Neural cell (in vitro differentiated cells): Measurements from ENCODE around the gene WWC1.

Source experiments
- EP300 ChIP-seq: fragments of 450-650 bp; conservative IDR thresholded peaks from 2 replicates; pipeline ENCODE4 v1.6.1; 2014; ENCODE audit warnings: antibody characterized with exemption, mild to moderate bottlenecking, moderate library complexity; ENCODE audit not compliant: poor library complexity, severe bottlenecking
- EZH2 ChIP-seq: fragments of 200-600, 300-800 bp; shearing (Covaris generic), sonication (generic); IDR thresholded peaks from 2 replicates; pipeline ENCODE4 v1.6.1; 2014; ENCODE audit warnings: antibody characterized with exemption, low read length, borderline replicate concordance, mild to moderate bottlenecking; ENCODE audit not compliant: insufficient read depth, poor library complexity, severe bottlenecking
- SMC3 ChIP-seq: fragments of 450-650 bp; conservative IDR thresholded peaks from 2 replicates; pipeline ENCODE4 v1.6.1; 2014; ENCODE audit warnings: antibody characterized with exemption, mild to moderate bottlenecking, moderate library complexity; ENCODE audit not compliant: poor library complexity
- TF ChIP-seq, protein P1 (sequence below): fragments of 450-650 bp; IDR thresholded peaks from 2 replicates; pipeline ENCODE4 v1.5.1; 2014; ENCODE audit warnings: antibody characterized with exemption, mild to moderate bottlenecking, moderate library complexity; ENCODE audit not compliant: poor library complexity, severe bottlenecking
- TF ChIP-seq, protein P2 (sequence below): IDR thresholded peaks from 2 replicates; pipeline ENCODE4 v1.6.1; 2012; ENCODE audit warnings: borderline replicate concordance

DNA sequence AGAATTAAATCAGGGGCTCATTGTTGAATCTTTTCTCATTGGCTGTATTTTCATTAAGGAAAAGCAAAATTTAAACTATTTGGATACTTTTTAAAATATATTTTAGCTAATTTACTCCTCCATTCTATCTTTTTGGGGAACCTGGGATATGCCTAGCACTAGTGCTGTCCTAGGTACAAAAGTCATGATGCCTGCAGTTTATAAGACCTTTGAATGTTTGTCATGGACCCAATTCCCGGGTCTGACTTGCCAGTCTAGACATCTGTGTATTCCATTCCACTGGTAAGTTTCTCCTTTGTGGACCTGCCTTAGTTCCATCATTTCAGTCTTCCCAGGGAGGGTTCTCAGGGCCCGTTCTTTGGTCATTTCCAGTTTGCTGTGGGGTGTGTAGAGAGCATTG, 63.0 kb downstream of the WWC1 start:
- TF ChIP-seq, protein P1, sequence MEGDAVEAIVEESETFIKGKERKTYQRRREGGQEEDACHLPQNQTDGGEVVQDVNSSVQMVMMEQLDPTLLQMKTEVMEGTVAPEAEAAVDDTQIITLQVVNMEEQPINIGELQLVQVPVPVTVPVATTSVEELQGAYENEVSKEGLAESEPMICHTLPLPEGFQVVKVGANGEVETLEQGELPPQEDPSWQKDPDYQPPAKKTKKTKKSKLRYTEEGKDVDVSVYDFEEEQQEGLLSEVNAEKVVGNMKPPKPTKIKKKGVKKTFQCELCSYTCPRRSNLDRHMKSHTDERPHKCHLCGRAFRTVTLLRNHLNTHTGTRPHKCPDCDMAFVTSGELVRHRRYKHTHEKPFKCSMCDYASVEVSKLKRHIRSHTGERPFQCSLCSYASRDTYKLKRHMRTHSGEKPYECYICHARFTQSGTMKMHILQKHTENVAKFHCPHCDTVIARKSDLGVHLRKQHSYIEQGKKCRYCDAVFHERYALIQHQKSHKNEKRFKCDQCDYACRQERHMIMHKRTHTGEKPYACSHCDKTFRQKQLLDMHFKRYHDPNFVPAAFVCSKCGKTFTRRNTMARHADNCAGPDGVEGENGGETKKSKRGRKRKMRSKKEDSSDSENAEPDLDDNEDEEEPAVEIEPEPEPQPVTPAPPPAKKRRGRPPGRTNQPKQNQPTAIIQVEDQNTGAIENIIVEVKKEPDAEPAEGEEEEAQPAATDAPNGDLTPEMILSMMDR = no peak
- TF ChIP-seq SMC3 (no peak), EZH2 (no peak), EP300 (no peak)
- TF ChIP-seq, protein P2, sequence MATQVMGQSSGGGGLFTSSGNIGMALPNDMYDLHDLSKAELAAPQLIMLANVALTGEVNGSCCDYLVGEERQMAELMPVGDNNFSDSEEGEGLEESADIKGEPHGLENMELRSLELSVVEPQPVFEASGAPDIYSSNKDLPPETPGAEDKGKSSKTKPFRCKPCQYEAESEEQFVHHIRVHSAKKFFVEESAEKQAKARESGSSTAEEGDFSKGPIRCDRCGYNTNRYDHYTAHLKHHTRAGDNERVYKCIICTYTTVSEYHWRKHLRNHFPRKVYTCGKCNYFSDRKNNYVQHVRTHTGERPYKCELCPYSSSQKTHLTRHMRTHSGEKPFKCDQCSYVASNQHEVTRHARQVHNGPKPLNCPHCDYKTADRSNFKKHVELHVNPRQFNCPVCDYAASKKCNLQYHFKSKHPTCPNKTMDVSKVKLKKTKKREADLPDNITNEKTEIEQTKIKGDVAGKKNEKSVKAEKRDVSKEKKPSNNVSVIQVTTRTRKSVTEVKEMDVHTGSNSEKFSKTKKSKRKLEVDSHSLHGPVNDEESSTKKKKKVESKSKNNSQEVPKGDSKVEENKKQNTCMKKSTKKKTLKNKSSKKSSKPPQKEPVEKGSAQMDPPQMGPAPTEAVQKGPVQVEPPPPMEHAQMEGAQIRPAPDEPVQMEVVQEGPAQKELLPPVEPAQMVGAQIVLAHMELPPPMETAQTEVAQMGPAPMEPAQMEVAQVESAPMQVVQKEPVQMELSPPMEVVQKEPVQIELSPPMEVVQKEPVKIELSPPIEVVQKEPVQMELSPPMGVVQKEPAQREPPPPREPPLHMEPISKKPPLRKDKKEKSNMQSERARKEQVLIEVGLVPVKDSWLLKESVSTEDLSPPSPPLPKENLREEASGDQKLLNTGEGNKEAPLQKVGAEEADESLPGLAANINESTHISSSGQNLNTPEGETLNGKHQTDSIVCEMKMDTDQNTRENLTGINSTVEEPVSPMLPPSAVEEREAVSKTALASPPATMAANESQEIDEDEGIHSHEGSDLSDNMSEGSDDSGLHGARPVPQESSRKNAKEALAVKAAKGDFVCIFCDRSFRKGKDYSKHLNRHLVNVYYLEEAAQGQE = no peak
